ENCODE data around the gene NCBP3.

NCBP3 gene

GRCh38 chr17:3893003-3893719 is 47.1 kb upstream of the NCBP3 start, which contains the start of gene CAMKK1 (continued):
- no peak for TF ChIP-seq ZBTB44 (tag by site-specific recombination; IDR thresholded peaks at IDR 0.05)
- peak; percentile 91 for TF ChIP-seq KLF1 (tag by site-specific recombination; IDR thresholded peaks at IDR 0.05)
- TF ChIP-seq ZBTB10 (tag by site-specific recombination; IDR thresholded peaks at IDR 0.05), result peak; percentile 84
- TF ChIP-seq ZNF10 (tag by site-specific recombination; IDR thresholded peaks at IDR 0.05), result no peak
- peak; percentile 100 for TF ChIP-seq GLI4 (tag by site-specific recombination; IDR thresholded peaks at IDR 0.05)
- no peak for TF ChIP-seq ZNF2 (tag by site-specific recombination; IDR thresholded peaks at IDR 0.05)
- TF ChIP-seq ZNF18 (tag by site-specific recombination; IDR thresholded peaks at IDR 0.05), result no peak
- no peak for TF ChIP-seq ZNF747 (tag by site-specific recombination; IDR thresholded peaks at IDR 0.05)
- TF ChIP-seq ZNF274 (IDR thresholded peaks at IDR 0.05; ENCODE audit: low read length), result no peak
- TF ChIP-seq ZNF274 (tag by site-specific recombination; IDR thresholded peaks at IDR 0.05; ENCODE audit: borderline replicate concordance), result no peak
- no peak for TF ChIP-seq HOXC10 (CRISPR knock-in tag; IDR thresholded peaks at IDR 0.05)
- TF ChIP-seq BCL6B (tag by site-specific recombination; IDR thresholded peaks at IDR 0.05), result no peak
- TF ChIP-seq ZNF837 (tag by site-specific recombination; IDR thresholded peaks at IDR 0.05), result no peak
- TF ChIP-seq ZNF777 (tag by site-specific recombination; IDR thresholded peaks at IDR 0.05; ENCODE audit: borderline replicate concordance), result no peak
- TF ChIP-seq ZNF660 (tag by site-specific recombination; IDR thresholded peaks at IDR 0.05), result no peak; the same call in 1 of the 2 replicates
- no peak for TF ChIP-seq MEIS1 (CRISPR knock-in tag; IDR thresholded peaks at IDR 0.05; ENCODE audit: borderline replicate concordance)
- TF ChIP-seq ZNF398 (tag by site-specific recombination; IDR thresholded peaks at IDR 0.05), result peak; percentile 57
- no peak for TF ChIP-seq ZNF214 (tag by site-specific recombination; IDR thresholded peaks at IDR 0.05; ENCODE audit: borderline replicate concordance)
- peak; percentile 75; the same call in 1 of the 2 replicates for TF ChIP-seq ZEB2 (tag by site-specific recombination; IDR thresholded peaks at IDR 0.05)
- no peak for TF ChIP-seq ZNF621 (tag by site-specific recombination; IDR thresholded peaks at IDR 0.05)
- TF ChIP-seq PRDM6 (tag by site-specific recombination; IDR thresholded peaks at IDR 0.05), result no peak
- peak; percentile 37; the same call in 1 of the 2 replicates for TF ChIP-seq ZNF501 (tag by site-specific recombination; IDR thresholded peaks at IDR 0.05)
- TF ChIP-seq ZNF223 (tag by site-specific recombination; IDR thresholded peaks at IDR 0.05), result no peak
- no peak for TF ChIP-seq ZNF426 (tag by site-specific recombination; IDR thresholded peaks at IDR 0.05)
- TF ChIP-seq ZNF449 (tag by site-specific recombination; IDR thresholded peaks at IDR 0.05), result no peak
- TF ChIP-seq SCRT2 (tag by site-specific recombination; IDR thresholded peaks at IDR 0.05), result no peak

All from HEK293 (cell line).